GM18526 (cell line): ENCODE measurements around the gene FBXW4.

Experiments
- POLR2A ChIP-seq: IDR thresholded peaks from 3 replicates; pipeline ENCODE4 v1.6.1; 2011; ENCODE audit not compliant: insufficient read length; ENCODE audit errors: extremely low read depth

FBXW4 gene

GRCh38 chr10:101617824-101618568, 77.0 kb downstream of the FBXW4 start:
- no peak for TF ChIP-seq POLR2A

- no peak for TF ChIP-seq POLR2A
Measured at GRCh38 chr10:101617102-101617823, 77.7 kb downstream of the FBXW4 start.

GRCh38 chr10:101616415-101617101, 78.4 kb downstream of the FBXW4 start:
- no peak for TF ChIP-seq POLR2A

- TF ChIP-seq POLR2A = no peak
Measured at GRCh38 chr10:101615525-101616116, 79.3 kb downstream of the FBXW4 start.

- no peak for TF ChIP-seq POLR2A
Measured at GRCh38 chr10:101614663-101615524, 80.1 kb downstream of the FBXW4 start.

GRCh38 chr10:101613646-101614045, 81.3 kb downstream of the FBXW4 start:
- no peak for TF ChIP-seq POLR2A

GRCh38 chr10:101612872-101613271, 82.1 kb downstream of the FBXW4 start:
- no peak for TF ChIP-seq POLR2A

- no peak for TF ChIP-seq POLR2A
Measured at GRCh38 chr10:101612086-101612485, 82.9 kb downstream of the FBXW4 start.

- no peak for TF ChIP-seq POLR2A
Measured at GRCh38 chr10:101611096-101611905, 83.7 kb downstream of the FBXW4 start.

- no peak for TF ChIP-seq POLR2A
Measured at GRCh38 chr10:101609481-101609880, 85.5 kb downstream of the FBXW4 start.

- TF ChIP-seq POLR2A = no peak
Measured at GRCh38 chr10:101607124-101607523, 87.8 kb downstream of the FBXW4 start.

GRCh38 chr10:101602761-101603398, 92.1 kb downstream of the FBXW4 start:
- no peak for TF ChIP-seq POLR2A

- TF ChIP-seq POLR2A = no peak
Measured at GRCh38 chr10:101601541-101601940, 93.4 kb downstream of the FBXW4 start.
